ENCODE measurements around the gene CMTM4. TPM values are rescaled to one million over a fixed set of nuclear protein-coding genes. Genes with fewer than 3 reads are reported as not detected.
"Not testable (repeated sequence)": the region's sequence is repeated elsewhere in the genome, so short reads cannot be mapped to it uniquely, and the experiment has no call there.

Gene CMTM4
- total RNA-seq, 3 donors from 2014 or later: 2.6 to 3.0 (median 2.8) TPM

DNA sequence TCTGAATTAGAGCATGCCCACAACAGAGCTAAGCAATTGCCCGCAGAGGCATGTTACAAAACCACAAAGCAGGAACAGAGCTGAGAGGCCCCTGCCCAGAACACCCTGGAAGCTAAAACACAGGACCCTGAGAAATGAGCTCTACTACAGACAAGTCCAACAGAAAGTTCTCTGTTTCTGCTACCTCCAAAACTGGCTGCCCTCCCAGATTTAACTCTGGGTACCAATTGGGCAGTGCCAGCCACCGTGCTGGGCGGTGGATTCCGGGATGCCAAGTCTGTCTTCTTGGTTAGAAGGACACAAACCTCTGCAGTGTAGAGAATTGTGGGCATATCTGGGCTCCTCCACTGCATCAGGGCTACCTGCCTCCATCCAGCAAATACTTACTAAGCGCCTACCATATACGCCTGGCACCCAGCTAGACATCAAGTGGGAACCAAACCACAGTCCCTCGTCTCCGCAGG is 1.0 kb downstream of the CMTM4 start:
- no peak for DNase-seq
- no peak for ATAC-seq
- H3K27me3 Mint-ChIP-seq (ENCODE audit: low read depth): peaks cover 17% of the 10 kb centered on the region
- no peaks in the 10 kb centered on the region for H3K36me3 Mint-ChIP-seq (ENCODE audit: insufficient read depth)
- no peaks in the 10 kb centered on the region for H3K9me3 Mint-ChIP-seq
- peak overlapping the region; percentile 76 for H3K4me3 Mint-ChIP-seq
- peaks cover 9% of the 10 kb centered on the region for H3K4me1 Mint-ChIP-seq (ENCODE audit: low read depth)

DNA sequence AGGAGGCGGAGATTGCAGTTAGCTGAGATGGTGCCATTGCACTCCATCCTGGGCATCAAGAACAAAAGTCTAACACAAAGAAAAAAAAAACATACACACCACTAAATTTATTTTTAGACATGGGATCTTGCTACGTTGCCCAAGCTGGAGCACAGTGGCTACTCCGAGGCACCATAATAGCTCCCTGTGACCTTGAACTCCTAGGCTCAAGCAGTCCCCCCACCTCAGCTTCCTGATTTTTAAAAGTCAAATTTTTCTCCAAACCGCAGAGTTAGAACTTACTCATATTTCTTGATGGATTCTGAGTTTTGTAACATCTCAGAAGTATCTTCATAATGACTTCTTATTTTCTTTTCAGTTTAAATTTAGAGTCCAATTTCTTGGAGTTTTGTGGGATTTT is 3.4 kb downstream of the CMTM4 start:
- no peak for DNase-seq
- no peak for ATAC-seq
- H3K4me3 Mint-ChIP-seq: no peak overlapping the region
- H3K4me1 Mint-ChIP-seq (ENCODE audit: low read depth): peaks cover 9% of the 10 kb centered on the region
- H3K27me3 Mint-ChIP-seq (ENCODE audit: low read depth): peaks cover 20% of the 10 kb centered on the region
- no peaks in the 10 kb centered on the region for H3K36me3 Mint-ChIP-seq (ENCODE audit: insufficient read depth)
- no peaks in the 10 kb centered on the region for H3K9me3 Mint-ChIP-seq

- Mint-ChIP-seq H3K4me1 (ENCODE audit: low read depth) (peaks cover 9% of the 10 kb centered on the region), H3K9me3 (no peaks in the 10 kb centered on the region), H3K4me3 (no peak overlapping the region), H3K27me3 (ENCODE audit: low read depth) (peaks cover 20% of the 10 kb centered on the region), H3K36me3 (ENCODE audit: insufficient read depth) (no peaks in the 10 kb centered on the region)
- DNase-seq (no peak), ATAC-seq (no peak)
Measured at GRCh38 chr16:66692341-66692740, 4.2 kb downstream of the CMTM4 start.

DNA sequence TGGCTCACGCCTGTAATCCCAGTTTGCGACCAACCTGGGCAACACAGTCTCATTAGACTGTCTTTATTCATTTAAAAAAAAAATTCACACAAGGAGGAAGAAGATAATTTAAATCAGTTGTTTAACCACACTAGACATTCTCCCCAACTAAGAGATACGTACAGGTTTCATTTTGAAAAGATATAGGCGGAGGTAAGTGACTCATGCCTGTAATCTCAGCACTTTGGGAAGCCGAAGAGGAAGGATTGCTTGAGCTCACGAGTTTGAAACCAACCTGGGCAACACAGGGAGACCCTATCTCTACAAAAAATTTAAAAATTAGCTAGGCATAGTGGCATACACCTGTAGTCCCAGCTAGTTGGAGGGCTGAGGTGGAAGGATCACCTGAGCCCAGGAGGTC is 5.3 kb downstream of the CMTM4 start:
- DNase-seq (no peak), ATAC-seq (no peak)
- peaks cover 20% of the 10 kb centered on the region for H3K27me3 Mint-ChIP-seq (ENCODE audit: low read depth)
- H3K4me1 Mint-ChIP-seq (ENCODE audit: low read depth): peaks cover 9% of the 10 kb centered on the region
- H3K4me3 Mint-ChIP-seq: no peak overlapping the region
- no peaks in the 10 kb centered on the region for H3K36me3 Mint-ChIP-seq (ENCODE audit: insufficient read depth)
- H3K9me3 Mint-ChIP-seq: no peaks in the 10 kb centered on the region

GRCh38 chr16:66690106-66690847 is 6.3 kb downstream of the CMTM4 start:
- peaks cover 4% of the 10 kb centered on the region for H3K4me1 Mint-ChIP-seq (ENCODE audit: low read depth)
- DNase-seq: no peak

DNA sequence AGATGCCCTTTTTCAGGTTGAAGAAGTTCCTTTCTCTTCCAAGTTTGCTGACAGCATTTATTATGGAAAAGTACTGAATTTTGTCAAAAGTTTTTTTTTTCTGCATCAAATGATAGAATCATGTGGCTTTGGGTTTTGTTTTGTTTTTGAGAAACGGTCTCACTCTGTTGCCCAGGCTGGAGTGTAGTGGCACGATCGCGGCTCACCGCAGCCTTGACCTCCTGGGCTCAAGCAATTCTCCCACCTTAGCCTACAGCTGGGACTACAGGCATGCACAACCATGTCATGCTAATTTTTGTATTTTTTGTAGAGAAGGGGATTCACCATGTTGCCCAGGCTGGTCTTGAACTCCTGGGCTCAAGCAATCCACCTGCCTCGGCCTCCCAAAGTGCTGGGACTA is 7.3 kb downstream of the CMTM4 start:
- no peak for DNase-seq
- Mint-ChIP-seq H3K4me1 (ENCODE audit: low read depth) (no peaks in the 10 kb centered on the region), H3K4me3 (no peak overlapping the region), H3K36me3 (ENCODE audit: insufficient read depth) (no peaks in the 10 kb centered on the region), H3K27me3 (ENCODE audit: low read depth) (peaks cover 17% of the 10 kb centered on the region), H3K9me3 (no peaks in the 10 kb centered on the region)
- no peak for ATAC-seq

More at GRCh38 chr16:66690106-66690847, 6.3 kb downstream of the CMTM4 start:
- Mint-ChIP-seq H3K9me3 (no peaks in the 10 kb centered on the region), H3K36me3 (ENCODE audit: insufficient read depth) (no peaks in the 10 kb centered on the region), H3K4me3 (no peak overlapping the region), H3K27me3 (ENCODE audit: low read depth) (peaks cover 20% of the 10 kb centered on the region)
- no peak for ATAC-seq

GRCh38 chr16:66687906-66688625 is 8.5 kb downstream of the CMTM4 start:
- Mint-ChIP-seq H3K4me1 (ENCODE audit: low read depth) (no peaks in the 10 kb centered on the region), H3K27me3 (ENCODE audit: low read depth) (peaks cover 8% of the 10 kb centered on the region), H3K36me3 (ENCODE audit: insufficient read depth) (no peaks in the 10 kb centered on the region), H3K9me3 (no peaks in the 10 kb centered on the region), H3K4me3 (no peak overlapping the region)
- ATAC-seq (no peak), DNase-seq (no peak)

GRCh38 chr16:66685501-66686115 is 10.9 kb downstream of the CMTM4 start:
- not testable (repeated sequence) for H3K4me3 Mint-ChIP-seq; H3K4me1 Mint-ChIP-seq (ENCODE audit: low read depth); H3K27me3 Mint-ChIP-seq (ENCODE audit: low read depth); ATAC-seq; DNase-seq; H3K9me3 Mint-ChIP-seq; H3K36me3 Mint-ChIP-seq (ENCODE audit: insufficient read depth)

GRCh38 chr16:66682271-66682670 is 14.3 kb downstream of the CMTM4 start:
- Mint-ChIP-seq H3K4me1 (ENCODE audit: low read depth) (no peaks in the 10 kb centered on the region), H3K27me3 (ENCODE audit: low read depth) (no peaks in the 10 kb centered on the region), H3K36me3 (ENCODE audit: insufficient read depth) (no peaks in the 10 kb centered on the region), H3K4me3 (no peak overlapping the region), H3K9me3 (no peaks in the 10 kb centered on the region)
- DNase-seq: no peak
- no peak for ATAC-seq

- H3K4me3 Mint-ChIP-seq: no peak overlapping the region
- DNase-seq (no peak), ATAC-seq (no peak)
- H3K4me1 Mint-ChIP-seq (ENCODE audit: low read depth): no peaks in the 10 kb centered on the region
- no peaks in the 10 kb centered on the region for H3K9me3 Mint-ChIP-seq
- no peaks in the 10 kb centered on the region for H3K36me3 Mint-ChIP-seq (ENCODE audit: insufficient read depth)
- no peaks in the 10 kb centered on the region for H3K27me3 Mint-ChIP-seq (ENCODE audit: low read depth)
Measured at GRCh38 chr16:66681676-66682075, 14.9 kb downstream of the CMTM4 start.

DNA sequence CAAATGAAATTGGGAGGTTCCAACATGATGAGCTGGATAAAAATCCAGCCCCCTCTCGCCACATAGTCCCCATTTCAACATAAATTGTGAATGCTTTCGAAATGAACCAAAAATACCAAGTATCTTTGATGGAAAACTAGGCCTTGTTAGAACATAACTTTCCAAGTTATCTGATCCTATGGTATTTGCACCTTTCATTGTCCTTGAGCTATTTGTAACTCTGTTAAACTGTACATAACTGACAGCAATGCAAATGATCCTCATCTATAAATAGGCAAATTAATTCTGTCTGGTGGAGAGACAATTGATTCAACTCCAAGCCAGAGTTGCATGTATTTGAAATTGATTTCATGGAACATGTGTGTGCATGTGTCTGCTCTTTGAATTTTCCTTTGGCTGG is 18.2 kb downstream of the CMTM4 start:
- H3K9me3 Mint-ChIP-seq: no peaks in the 10 kb centered on the region
- no peak for ATAC-seq
- no peak overlapping the region for H3K4me3 Mint-ChIP-seq
- no peaks in the 10 kb centered on the region for H3K27me3 Mint-ChIP-seq (ENCODE audit: low read depth)
- no peaks in the 10 kb centered on the region for H3K4me1 Mint-ChIP-seq (ENCODE audit: low read depth)
- no peak for DNase-seq
- no peaks in the 10 kb centered on the region for H3K36me3 Mint-ChIP-seq (ENCODE audit: insufficient read depth)

GRCh38 chr16:66677836-66678235 is 18.7 kb downstream of the CMTM4 start:
- no peak for ATAC-seq
- no peaks in the 10 kb centered on the region for H3K4me1 Mint-ChIP-seq (ENCODE audit: low read depth)
- H3K9me3 Mint-ChIP-seq: no peaks in the 10 kb centered on the region
- no peak for DNase-seq
- no peaks in the 10 kb centered on the region for H3K36me3 Mint-ChIP-seq (ENCODE audit: insufficient read depth)
- no peak overlapping the region for H3K4me3 Mint-ChIP-seq
- H3K27me3 Mint-ChIP-seq (ENCODE audit: low read depth): no peaks in the 10 kb centered on the region

- DNase-seq: no peak
- H3K4me1 Mint-ChIP-seq (ENCODE audit: low read depth): no peaks in the 10 kb centered on the region
- H3K9me3 Mint-ChIP-seq: no peaks in the 10 kb centered on the region
- no peak overlapping the region for H3K4me3 Mint-ChIP-seq
- H3K36me3 Mint-ChIP-seq (ENCODE audit: insufficient read depth): no peaks in the 10 kb centered on the region
- no peak for ATAC-seq
- no peaks in the 10 kb centered on the region for H3K27me3 Mint-ChIP-seq (ENCODE audit: low read depth)
Measured at GRCh38 chr16:66677179-66677578, 19.4 kb downstream of the CMTM4 start.

GRCh38 chr16:66676599-66676998 is 19.9 kb downstream of the CMTM4 start:
- H3K27me3 Mint-ChIP-seq (ENCODE audit: low read depth): no peaks in the 10 kb centered on the region
- DNase-seq (no peak), ATAC-seq (no peak)
- H3K4me1 Mint-ChIP-seq (ENCODE audit: low read depth): no peaks in the 10 kb centered on the region
- H3K36me3 Mint-ChIP-seq (ENCODE audit: insufficient read depth): no peaks in the 10 kb centered on the region
- no peak overlapping the region for H3K4me3 Mint-ChIP-seq
- no peaks in the 10 kb centered on the region for H3K9me3 Mint-ChIP-seq

DNA sequence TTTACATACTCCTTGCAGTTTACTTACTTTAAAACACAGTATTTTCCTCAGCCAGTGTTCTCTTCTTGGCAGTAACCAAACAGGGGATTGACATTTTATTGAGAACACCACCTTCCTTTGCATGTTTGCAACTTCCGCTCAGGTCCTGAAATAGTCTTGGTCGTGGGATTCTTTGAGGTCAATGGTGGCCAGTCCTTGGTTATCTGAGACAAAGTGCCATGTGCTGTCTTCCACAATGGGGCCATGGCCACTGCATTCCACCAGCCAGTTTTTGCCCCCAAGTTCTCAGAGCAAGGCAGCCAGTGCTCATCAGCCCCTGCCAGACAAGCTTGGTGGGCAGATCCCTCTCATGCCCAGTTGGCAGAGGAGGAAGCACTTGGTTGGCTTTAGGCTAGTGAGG is 22.9 kb downstream of the CMTM4 start:
- H3K27me3 Mint-ChIP-seq (ENCODE audit: low read depth): no peaks in the 10 kb centered on the region
- no peak overlapping the region for H3K4me3 Mint-ChIP-seq
- DNase-seq (no peak), ATAC-seq (no peak)
- H3K36me3 Mint-ChIP-seq (ENCODE audit: insufficient read depth): no peaks in the 10 kb centered on the region
- no peaks in the 10 kb centered on the region for H3K4me1 Mint-ChIP-seq (ENCODE audit: low read depth)
- no peaks in the 10 kb centered on the region for H3K9me3 Mint-ChIP-seq
